Testis (tissue), 2 donors: ENCODE results near the gene EPO.

Source experiments
- POLR2A ChIP-seq: fragments of 450-650 bp; IDR thresholded peaks from one replicate; pipeline ENCODE4 v1.6.1; 2017; ENCODE audit warnings: antibody characterized with exemption, mild to moderate bottlenecking, moderate library complexity
- TF ChIP-seq, protein P1 (sequence below), 3 experiments: fragments of 450-650 bp in 2 of 3; fragments of 200-600 bp in 1 of 3; sonication (generic) in 1 of 3; IDR thresholded peaks; one replicate each; pipeline ENCODE4 v1.5.1; 2016 to 2019; ENCODE audit warnings: antibody characterized with exemption in 3 of 3, mild to moderate bottlenecking in 2 of 3, moderate library complexity in 1 of 3

DNA sequence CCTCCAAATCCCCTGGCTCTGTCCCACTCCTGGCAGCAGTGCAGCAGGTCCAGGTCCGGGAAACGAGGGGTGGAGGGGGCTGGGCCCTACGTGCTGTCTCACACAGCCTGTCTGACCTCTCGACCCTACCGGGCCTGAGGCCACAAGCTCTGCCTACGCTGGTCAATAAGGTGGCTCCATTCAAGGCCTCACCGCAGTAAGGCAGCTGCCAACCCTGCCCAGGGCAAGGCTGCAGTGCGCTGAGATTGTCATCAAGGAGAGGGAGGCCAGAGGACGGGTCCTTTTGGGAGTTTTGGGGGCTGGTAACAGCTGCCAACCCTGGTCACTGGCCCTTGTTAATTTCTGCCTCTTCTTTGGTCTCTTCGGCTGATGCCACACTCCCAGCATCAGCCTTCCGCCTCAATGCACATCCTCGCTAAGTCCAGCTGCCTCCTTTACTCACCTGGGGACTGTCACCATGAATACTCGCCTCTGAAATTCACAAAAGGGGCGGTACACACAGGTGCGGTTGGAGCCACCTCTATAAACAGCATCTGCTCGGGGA, 3.5 kb downstream of the EPO start:
- TF ChIP-seq, protein P1, sequence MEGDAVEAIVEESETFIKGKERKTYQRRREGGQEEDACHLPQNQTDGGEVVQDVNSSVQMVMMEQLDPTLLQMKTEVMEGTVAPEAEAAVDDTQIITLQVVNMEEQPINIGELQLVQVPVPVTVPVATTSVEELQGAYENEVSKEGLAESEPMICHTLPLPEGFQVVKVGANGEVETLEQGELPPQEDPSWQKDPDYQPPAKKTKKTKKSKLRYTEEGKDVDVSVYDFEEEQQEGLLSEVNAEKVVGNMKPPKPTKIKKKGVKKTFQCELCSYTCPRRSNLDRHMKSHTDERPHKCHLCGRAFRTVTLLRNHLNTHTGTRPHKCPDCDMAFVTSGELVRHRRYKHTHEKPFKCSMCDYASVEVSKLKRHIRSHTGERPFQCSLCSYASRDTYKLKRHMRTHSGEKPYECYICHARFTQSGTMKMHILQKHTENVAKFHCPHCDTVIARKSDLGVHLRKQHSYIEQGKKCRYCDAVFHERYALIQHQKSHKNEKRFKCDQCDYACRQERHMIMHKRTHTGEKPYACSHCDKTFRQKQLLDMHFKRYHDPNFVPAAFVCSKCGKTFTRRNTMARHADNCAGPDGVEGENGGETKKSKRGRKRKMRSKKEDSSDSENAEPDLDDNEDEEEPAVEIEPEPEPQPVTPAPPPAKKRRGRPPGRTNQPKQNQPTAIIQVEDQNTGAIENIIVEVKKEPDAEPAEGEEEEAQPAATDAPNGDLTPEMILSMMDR (IDR thresholded peaks at IDR 0.05), result no peak
- TF ChIP-seq POLR2A, result no peak
